H9 (cell line): ENCODE results near the gene AVPR2. TPM values are rescaled to one million over a fixed set of nuclear protein-coding genes. Genes with fewer than 3 reads are reported as not detected.

Experiments
- DNase-seq: peaks from one replicate; pipeline ENCODE4 v3.0.0-alpha.2; 2017
- H2AFZ ChIP-seq: one replicate; pipeline ENCODE4 v1.6.1; 2013; ENCODE audit warnings: mild to moderate bottlenecking, low read length, control low read depth, moderate library complexity
- H2AK5ac ChIP-seq: 2 replicates; pipeline ENCODE4 v1.6.1; 2013; ENCODE audit warnings: low read length, control low read depth, mixed read lengths; ENCODE audit not compliant: insufficient read length
- H2BK120ac ChIP-seq: one replicate; pipeline ENCODE4 v1.6.1; 2013; ENCODE audit warnings: low read depth, mild to moderate bottlenecking, low read length, control low read depth, inconsistent platforms; ENCODE audit not compliant: poor library complexity, severe bottlenecking
- H2BK12ac ChIP-seq: 2 replicates; pipeline ENCODE4 v1.6.1; 2013; ENCODE audit warnings: low read length, control low read depth, mixed read lengths, low read depth; ENCODE audit not compliant: insufficient read length
- H2BK15ac ChIP-seq: 2 replicates; pipeline ENCODE4 v1.6.1; 2013; ENCODE audit warnings: low read depth, low read length, control low read depth
- H2BK20ac ChIP-seq: one replicate; pipeline ENCODE4 v1.6.1; 2013; ENCODE audit warnings: low read depth, mild to moderate bottlenecking, low read length, control low read depth, inconsistent platforms; ENCODE audit not compliant: poor library complexity, severe bottlenecking
- H2BK5ac ChIP-seq: 2 replicates; pipeline ENCODE4 v1.6.1; 2013; ENCODE audit warnings: low read length, control low read depth, mixed read lengths; ENCODE audit not compliant: insufficient read length
- H3K14ac ChIP-seq: 2 replicates; pipeline ENCODE4 v1.6.1; 2013; ENCODE audit warnings: low read length, control low read depth; ENCODE audit not compliant: insufficient read depth
- H3K18ac ChIP-seq: 2 replicates; pipeline ENCODE4 v1.6.1; 2013; ENCODE audit warnings: low read depth, mild to moderate bottlenecking, mixed read lengths, low read length, control low read depth; ENCODE audit not compliant: insufficient read length
- H3K23ac ChIP-seq: 2 replicates; pipeline ENCODE4 v1.6.1; 2013; ENCODE audit warnings: low read length, control low read depth, mixed read lengths, low read depth; ENCODE audit not compliant: insufficient read length
- H3K23me2 ChIP-seq: 2 replicates; pipeline ENCODE4 v1.6.1; 2013; ENCODE audit warnings: low read depth, mild to moderate bottlenecking, mixed read lengths, low read length, control low read depth; ENCODE audit not compliant: insufficient read length, poor library complexity, severe bottlenecking
- H3K27ac ChIP-seq: 2 replicates; pipeline ENCODE4 v1.5.1; 2013; ENCODE audit warnings: low read length, control low read depth, mixed read lengths, low read depth; ENCODE audit not compliant: insufficient read length
- H3K27me3 ChIP-seq: 2 replicates; pipeline ENCODE4 v1.6.1; 2013; ENCODE audit warnings: low read length, control low read depth, inconsistent platforms; ENCODE audit not compliant: insufficient read depth
- H3K4ac ChIP-seq: 2 replicates; pipeline ENCODE4 v1.6.1; 2013; ENCODE audit warnings: low read depth, mild to moderate bottlenecking, control low read depth, inconsistent platforms, low read length, moderate library complexity
- H3K4me1 ChIP-seq: 2 replicates; pipeline ENCODE4 v1.6.1; 2013; ENCODE audit warnings: low read length, control low read depth, inconsistent platforms; ENCODE audit not compliant: insufficient read depth
- H3K4me2 ChIP-seq: 2 replicates; pipeline ENCODE4 v1.6.1; 2013; ENCODE audit warnings: low read length, control low read depth, mixed read lengths; ENCODE audit not compliant: insufficient read length, insufficient read depth
- H3K56ac ChIP-seq: 2 replicates; pipeline ENCODE4 v1.6.1; 2013; ENCODE audit warnings: low read depth, mild to moderate bottlenecking, mixed read lengths, low read length, control low read depth; ENCODE audit not compliant: insufficient read length
- H3K79me1 ChIP-seq: 2 replicates; pipeline ENCODE4 v1.6.1; 2013; ENCODE audit warnings: low read depth, mild to moderate bottlenecking, moderate library complexity, low read length, control low read depth, inconsistent platforms; ENCODE audit not compliant: insufficient read depth, poor library complexity, severe bottlenecking
- H3K79me2 ChIP-seq: 2 replicates; pipeline ENCODE4 v1.6.1; 2013; ENCODE audit warnings: low read length, control low read depth, inconsistent platforms; ENCODE audit not compliant: insufficient read depth
- H3K9ac ChIP-seq: 2 replicates; pipeline ENCODE4 v1.6.1; 2013; ENCODE audit warnings: low read length, control low read depth, mixed read lengths; ENCODE audit not compliant: insufficient read length; ENCODE audit errors: extremely low read depth
- H3K9me3 ChIP-seq: one replicate; pipeline ENCODE4 v1.6.1; 2013; ENCODE audit warnings: low read depth, low read length, inconsistent platforms; ENCODE audit not compliant: control insufficient read depth
- H3T11ph ChIP-seq: one replicate; pipeline ENCODE4 v1.6.1; 2013; ENCODE audit warnings: mild to moderate bottlenecking, low read length, control low read depth, inconsistent platforms
- H4K20me1 ChIP-seq: one replicate; pipeline ENCODE4 v1.6.1; 2013; ENCODE audit not compliant: control insufficient read depth, insufficient read length, insufficient read depth
- H4K5ac ChIP-seq: 2 replicates; pipeline ENCODE4 v1.6.1; 2013; ENCODE audit warnings: low read depth, mild to moderate bottlenecking, mixed read lengths, low read length, control low read depth; ENCODE audit not compliant: insufficient read length
- H4K8ac ChIP-seq: replicated peaks from 2 replicates; pipeline ENCODE4 v1.6.1; 2013; ENCODE audit warnings: low read length, control low read depth, mixed read lengths, low read depth; ENCODE audit not compliant: insufficient read length
- H4K91ac ChIP-seq: 2 replicates; pipeline ENCODE4 v1.6.1; 2013; ENCODE audit warnings: low read depth, mild to moderate bottlenecking, moderate library complexity, mixed read lengths, low read length, control low read depth; ENCODE audit not compliant: insufficient read length
- H3K27ac Mint-ChIP-seq, 3 experiments: 2 replicates in 2 of 3; 3 replicates in 1 of 3; pipeline ENCODE4 v1.8.0; 2020 to 2021; ENCODE audit warnings: mixed read lengths in 3 of 3, mild to moderate bottlenecking in 1 of 3, moderate library complexity in 1 of 3
- H3K27me3 Mint-ChIP-seq: 2 replicates; pipeline ENCODE4 v1.8.0; 2021; ENCODE audit warnings: low read depth, mild to moderate bottlenecking, moderate library complexity, mixed read lengths
- H3K36me3 Mint-ChIP-seq, 3 experiments: 2 replicates in 2 of 3; 3 replicates in 1 of 3; pipeline ENCODE4 v1.8.0; 2020 to 2021; ENCODE audit warnings: low read depth in 3 of 3, mixed read lengths in 3 of 3; ENCODE audit not compliant: insufficient read depth in 1 of 3
- H3K4me1 Mint-ChIP-seq, 2 experiments: 2 replicates each; pipeline ENCODE4 v1.8.0; 2020; ENCODE audit warnings: mixed read lengths in 2 of 2
- H3K4me3 Mint-ChIP-seq, 2 experiments: 2 replicates in 1 of 2; 3 replicates in 1 of 2; pipeline ENCODE4 v1.8.0; 2020 to 2021; ENCODE audit warnings: mild to moderate bottlenecking in 2 of 2, mixed read lengths in 2 of 2, moderate library complexity in 1 of 2
- H3K9me3 Mint-ChIP-seq, 2 experiments: 2 replicates in 1 of 2; 3 replicates in 1 of 2; pipeline ENCODE4 v1.8.0; 2020; ENCODE audit warnings: mild to moderate bottlenecking in 2 of 2, mixed read lengths in 2 of 2, moderate library complexity in 1 of 2
- WGBS: extraction: QIAGEN DNeasy Blood & Tissue Kit; methylation state at CpG from one replicate; pipeline ENCODE4 v1.1.7; 2013; ENCODE audit warnings: missing lambda C conversion rate, low lambda C conversion rate, mixed read lengths; ENCODE audit not compliant: insufficient read length; ENCODE audit errors: extremely low coverage; 5-methylcytosine and 5-hydroxymethylcytosine counted together
- total RNA-seq: library from RNA; stranded (reverse); gene quantifications from 2 replicates; pipeline ENCODE4 v1.2.1, GENCODE V29; 2021
- TF ChIP-seq, protein P1 (sequence below): fragments of 200-600 bp; sonication (generic); conservative IDR thresholded peaks from 3 replicates; pipeline ENCODE4 v1.8.0; 2021; ENCODE audit warnings: antibody characterized with exemption, mild to moderate bottlenecking

Gene AVPR2
- total RNA-seq, 1 experiment from 2014 or later = not detected

DNA sequence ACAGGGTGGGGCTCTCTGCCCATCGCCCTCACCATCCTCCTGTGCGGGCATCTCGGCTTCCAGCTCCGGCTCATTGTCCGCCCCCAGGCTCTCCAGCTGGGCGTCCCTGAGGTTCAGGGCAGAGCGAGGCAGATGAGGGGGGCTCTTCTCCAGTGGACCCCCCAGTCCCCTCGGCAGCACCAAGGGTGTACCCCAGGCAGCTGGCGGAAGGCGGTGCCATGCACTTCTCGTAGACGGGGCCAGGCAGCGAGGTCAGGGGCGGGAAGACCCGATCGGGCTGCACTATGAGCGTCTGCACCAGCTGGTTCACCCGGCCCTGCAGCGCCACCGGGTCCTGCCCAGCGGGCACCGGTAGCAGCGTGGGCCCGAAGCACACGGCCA, 5.5 kb downstream of the AVPR2 start:
- WGBS = no CpG with 5 or more reads among the region's 25 CpGs
- Histone ChIP-seq H2AK5ac (no peak overlapping the region), H2BK12ac (no peak overlapping the region), H2BK15ac (no peak overlapping the region), H3K79me1 (no peaks in the 10 kb centered on the region), H3K18ac (no peak overlapping the region), H3K56ac (no peak overlapping the region), H4K91ac (no peak overlapping the region), H3K9me3 (peaks cover 5% of the 10 kb centered on the region), H2BK120ac (no peak overlapping the region), H3K4me2 (no peak overlapping the region), H2AFZ (no peak overlapping the region), H3K23me2 (no peaks in the 10 kb centered on the region), H3K23ac (no peak overlapping the region), H4K5ac (no peak overlapping the region), H3K4me1 (no peaks in the 10 kb centered on the region), H3T11ph (no peak overlapping the region), H3K27me3 (no peaks in the 10 kb centered on the region), H4K20me1 (no peaks in the 10 kb centered on the region), H3K14ac (no peak overlapping the region), H3K27ac (no peak overlapping the region), H3K79me2 (no peaks in the 10 kb centered on the region), H4K8ac (no peak overlapping the region), H2BK5ac (no peak overlapping the region), H3K9ac (no peak overlapping the region), H2BK20ac (no peak overlapping the region), H3K4ac (no peak overlapping the region)
- DNase-seq = no peak
- H3K4me1 Mint-ChIP-seq = 0 out of 4 replicates have a peak, but pooled peaks cover 0 to 3% of the 10 kb centered on the region in 2 experiments
- no peak overlapping the region for H3K4me3 Mint-ChIP-seq
- H3K27me3 Mint-ChIP-seq = no peaks in the 10 kb centered on the region
- H3K36me3 Mint-ChIP-seq = peaks cover 3 to 38% (median 12%) of the 10 kb centered on the region in 3 experiments; a peak in 5 of 7 replicates
- peaks cover 53 to 67% of the 10 kb centered on the region in 2 experiments for H3K9me3 Mint-ChIP-seq
- H3K27ac Mint-ChIP-seq = no peak overlapping the region
- TF ChIP-seq, protein P1, sequence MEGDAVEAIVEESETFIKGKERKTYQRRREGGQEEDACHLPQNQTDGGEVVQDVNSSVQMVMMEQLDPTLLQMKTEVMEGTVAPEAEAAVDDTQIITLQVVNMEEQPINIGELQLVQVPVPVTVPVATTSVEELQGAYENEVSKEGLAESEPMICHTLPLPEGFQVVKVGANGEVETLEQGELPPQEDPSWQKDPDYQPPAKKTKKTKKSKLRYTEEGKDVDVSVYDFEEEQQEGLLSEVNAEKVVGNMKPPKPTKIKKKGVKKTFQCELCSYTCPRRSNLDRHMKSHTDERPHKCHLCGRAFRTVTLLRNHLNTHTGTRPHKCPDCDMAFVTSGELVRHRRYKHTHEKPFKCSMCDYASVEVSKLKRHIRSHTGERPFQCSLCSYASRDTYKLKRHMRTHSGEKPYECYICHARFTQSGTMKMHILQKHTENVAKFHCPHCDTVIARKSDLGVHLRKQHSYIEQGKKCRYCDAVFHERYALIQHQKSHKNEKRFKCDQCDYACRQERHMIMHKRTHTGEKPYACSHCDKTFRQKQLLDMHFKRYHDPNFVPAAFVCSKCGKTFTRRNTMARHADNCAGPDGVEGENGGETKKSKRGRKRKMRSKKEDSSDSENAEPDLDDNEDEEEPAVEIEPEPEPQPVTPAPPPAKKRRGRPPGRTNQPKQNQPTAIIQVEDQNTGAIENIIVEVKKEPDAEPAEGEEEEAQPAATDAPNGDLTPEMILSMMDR = no peak
